ENCODE results near the gene OST4.

Gene OST4

GRCh38 chr2:27095427-27095744 lies 23.9 kb upstream of the OST4 start:
- no peaks in the 10 kb centered on the region for H3K36me3 ChIP-seq (ENCODE audit: insufficient read depth, low read length)
- no peaks in the 10 kb centered on the region for H3K9me3 ChIP-seq (ENCODE audit: low read depth, low read length)
- H3K4me3 ChIP-seq: no peak overlapping the region
- TF ChIP-seq POLR2AphosphoS5 (IDR thresholded peaks at IDR 0.05; ENCODE audit: borderline replicate concordance, low read depth, low read length) (no peak), FOXP2 (optimal IDR thresholded peaks at IDR 0.05; ENCODE audit: control extremely low read depth, extremely low read length, insufficient read depth) (no peak), EZH2 (IDR thresholded peaks at IDR 0.05) (no peak)
- DNase-seq (ENCODE audit: low read depth, low spot score): no peak
- H3K27ac ChIP-seq: no peak overlapping the region
- H3K9ac ChIP-seq (ENCODE audit: insufficient read length): no peak overlapping the region

GRCh38 chr2:27094353-27094984 lies 23.0 kb upstream of the OST4 start:
- Histone ChIP-seq H3K27ac (no peak overlapping the region), H3K9ac (ENCODE audit: insufficient read length) (no peak overlapping the region), H3K36me3 (ENCODE audit: insufficient read depth, low read length) (no peaks in the 10 kb centered on the region), H3K9me3 (ENCODE audit: low read depth, low read length) (no peaks in the 10 kb centered on the region), H3K4me3 (no peak overlapping the region)
- TF ChIP-seq FOXP2 (optimal IDR thresholded peaks at IDR 0.05; ENCODE audit: control extremely low read depth, extremely low read length, insufficient read depth): no peak
- TF ChIP-seq EZH2 (IDR thresholded peaks at IDR 0.05): no peak
- TF ChIP-seq POLR2AphosphoS5 (IDR thresholded peaks at IDR 0.05; ENCODE audit: borderline replicate concordance, low read depth, low read length): no peak
- no peak for DNase-seq (ENCODE audit: low read depth, low spot score)

DNA sequence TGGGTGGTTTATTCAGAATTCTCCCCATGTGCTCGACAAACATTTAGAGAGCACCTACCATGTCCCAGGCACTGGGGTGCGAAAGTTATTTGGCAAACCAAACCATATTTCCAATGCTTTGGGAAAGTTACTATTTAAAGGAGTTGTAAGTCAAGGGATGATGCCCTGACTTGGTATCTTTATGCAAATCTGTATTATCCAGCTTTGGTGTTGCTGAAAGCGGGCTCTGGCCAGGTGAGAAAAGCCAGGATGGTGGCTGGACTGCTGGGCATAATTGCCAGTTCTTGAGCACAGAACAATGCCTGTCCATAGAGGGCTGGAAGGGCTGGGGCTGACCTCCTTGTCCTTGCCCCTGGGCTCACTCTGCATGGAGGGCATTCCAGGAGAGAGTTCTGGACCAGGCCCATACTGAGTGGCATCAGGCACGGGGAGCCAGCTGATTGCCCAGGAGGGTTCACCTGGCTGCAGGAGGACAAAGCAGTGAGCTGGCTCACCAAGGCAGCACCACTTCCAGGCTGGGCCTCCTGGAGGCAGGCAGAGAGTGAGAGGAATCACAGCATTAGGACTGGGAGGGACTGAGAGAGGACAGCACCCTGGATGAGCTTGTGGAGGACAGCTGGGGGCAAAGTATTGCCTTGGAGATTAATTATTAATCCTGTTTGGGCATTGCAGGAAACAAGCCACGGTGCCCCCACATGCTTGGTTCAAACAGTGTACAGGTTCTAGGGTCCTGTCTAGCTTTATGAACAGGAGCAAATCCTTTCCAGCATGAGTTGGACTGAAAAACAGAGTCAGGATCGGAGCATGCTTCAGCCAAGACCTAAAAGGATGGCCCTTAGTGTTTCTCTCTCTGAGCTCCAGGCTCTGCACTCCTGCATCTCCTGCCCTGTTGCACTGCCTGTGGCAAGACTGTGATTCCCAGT lies 22.2 kb upstream of the OST4 start:
- Histone ChIP-seq H3K36me3 (ENCODE audit: insufficient read depth, low read length) (no peaks in the 10 kb centered on the region), H3K9me3 (ENCODE audit: low read depth, low read length) (no peaks in the 10 kb centered on the region), H3K9ac (ENCODE audit: insufficient read length) (no peak overlapping the region), H3K4me3 (no peak overlapping the region), H3K27ac (no peak overlapping the region)
- no peak for DNase-seq (ENCODE audit: low read depth, low spot score)
- no peak for TF ChIP-seq FOXP2 (optimal IDR thresholded peaks at IDR 0.05; ENCODE audit: control extremely low read depth, extremely low read length, insufficient read depth)

DNA sequence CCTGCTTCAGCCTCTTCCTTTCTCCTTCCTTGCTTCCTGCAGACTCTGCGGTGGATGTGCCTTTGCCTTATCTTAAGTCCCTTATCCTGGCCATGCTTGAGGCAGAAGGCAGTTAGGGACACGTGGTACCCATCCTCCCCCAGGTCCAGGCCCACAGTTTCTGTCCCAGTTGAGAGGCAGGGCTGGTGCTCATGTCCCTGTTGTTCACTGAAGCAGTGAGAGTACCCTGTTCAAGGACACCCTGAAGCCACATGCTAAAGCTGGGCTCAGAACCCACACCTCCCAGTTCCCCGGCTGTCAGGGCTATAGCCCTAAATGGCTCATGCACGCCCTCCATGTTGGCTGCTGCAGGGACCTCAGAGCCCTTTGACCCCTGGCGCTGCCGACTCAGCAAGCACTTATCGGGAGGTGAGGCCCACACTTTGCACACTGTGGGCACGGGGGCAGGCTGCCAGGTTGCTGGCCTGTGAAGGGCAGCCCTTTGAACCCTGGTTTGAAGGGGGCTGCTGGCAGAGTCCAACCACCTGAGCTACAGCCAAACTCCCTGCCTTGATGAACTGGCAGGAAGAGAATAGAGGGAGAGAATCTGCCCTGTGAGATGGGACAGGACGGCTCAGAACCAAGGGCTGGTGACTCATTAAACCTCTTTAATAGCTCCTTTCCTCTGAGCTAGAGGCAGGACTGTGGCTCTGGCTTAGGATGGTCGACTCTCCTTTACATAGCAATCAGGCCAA lies 21.4 kb upstream of the OST4 start:
- no peak for TF ChIP-seq EZH2 (IDR thresholded peaks at IDR 0.05)
- no peak for TF ChIP-seq FOXP2 (optimal IDR thresholded peaks at IDR 0.05; ENCODE audit: control extremely low read depth, extremely low read length, insufficient read depth)
- TF ChIP-seq POLR2AphosphoS5 (IDR thresholded peaks at IDR 0.05; ENCODE audit: borderline replicate concordance, low read depth, low read length): no peak
- H3K9me3 ChIP-seq (ENCODE audit: low read depth, low read length): no peaks in the 10 kb centered on the region

GRCh38 chr2:27091746-27092695 lies 20.6 kb upstream of the OST4 start:
- no peaks in the 10 kb centered on the region for H3K9me3 ChIP-seq (ENCODE audit: low read depth, low read length)
- no peak overlapping the region for H3K27ac ChIP-seq
- no peak for DNase-seq (ENCODE audit: low read depth, low spot score)
- TF ChIP-seq EZH2 (IDR thresholded peaks at IDR 0.05) (no peak), FOXP2 (optimal IDR thresholded peaks at IDR 0.05; ENCODE audit: control extremely low read depth, extremely low read length, insufficient read depth) (no peak), POLR2AphosphoS5 (IDR thresholded peaks at IDR 0.05; ENCODE audit: borderline replicate concordance, low read depth, low read length) (no peak)
- H3K9ac ChIP-seq (ENCODE audit: insufficient read length): no peak overlapping the region
- no peaks in the 10 kb centered on the region for H3K36me3 ChIP-seq (ENCODE audit: insufficient read depth, low read length)
- H3K4me3 ChIP-seq: no peak overlapping the region

More for the DNA sequence above, 21.4 kb upstream of the OST4 start:
- Histone ChIP-seq H3K27ac (no peak overlapping the region), H3K9ac (ENCODE audit: insufficient read length) (no peak overlapping the region), H3K4me3 (no peak overlapping the region), H3K36me3 (ENCODE audit: insufficient read depth, low read length) (no peaks in the 10 kb centered on the region)
- DNase-seq (ENCODE audit: low read depth, low spot score): no peak

- Histone ChIP-seq H3K9ac (ENCODE audit: insufficient read length) (no peak overlapping the region), H3K9me3 (ENCODE audit: low read depth, low read length) (no peaks in the 10 kb centered on the region), H3K4me3 (peak overlapping the region; percentile 45; the same call in 1 of the 2 replicates), H3K36me3 (ENCODE audit: insufficient read depth, low read length) (no peaks in the 10 kb centered on the region), H3K27ac (no peak overlapping the region)
- TF ChIP-seq EZH2 (IDR thresholded peaks at IDR 0.05): no peak
- no peak for TF ChIP-seq POLR2AphosphoS5 (IDR thresholded peaks at IDR 0.05; ENCODE audit: borderline replicate concordance, low read depth, low read length)
- TF ChIP-seq FOXP2 (optimal IDR thresholded peaks at IDR 0.05; ENCODE audit: control extremely low read depth, extremely low read length, insufficient read depth): no peak
- DNase-seq (ENCODE audit: low read depth, low spot score): no peak
These were observed 17.9 kb upstream of the OST4 start for GRCh38 chr2:27089111-27089954.

DNA sequence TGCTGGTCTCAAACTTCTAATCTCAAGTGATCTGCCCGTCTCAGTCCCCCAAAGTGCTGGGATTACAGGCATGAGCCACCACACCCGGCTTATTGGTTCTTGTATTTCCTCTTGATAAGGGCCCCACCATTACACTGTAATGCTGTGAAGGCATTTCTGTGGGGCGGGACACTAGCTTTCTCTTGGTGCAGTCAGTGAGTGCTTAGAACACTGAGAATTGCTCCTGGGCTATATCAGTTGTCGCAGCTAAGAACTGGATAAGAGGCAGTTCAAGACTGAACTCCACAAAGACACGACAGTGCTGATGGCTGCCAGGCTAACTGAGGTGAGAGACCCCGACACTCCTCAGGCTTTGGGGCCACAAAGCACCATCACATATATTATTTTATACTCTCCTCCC lies 17.2 kb upstream of the OST4 start:
- Histone ChIP-seq H3K4me3 (peak overlapping the region; percentile 45), H3K36me3 (ENCODE audit: insufficient read depth, low read length) (no peaks in the 10 kb centered on the region), H3K27ac (no peak overlapping the region), H3K9ac (ENCODE audit: insufficient read length) (peak overlapping the region; percentile 47), H3K9me3 (ENCODE audit: low read depth, low read length) (no peaks in the 10 kb centered on the region)
- TF ChIP-seq EZH2 (IDR thresholded peaks at IDR 0.05): no peak
- no peak for TF ChIP-seq POLR2AphosphoS5 (IDR thresholded peaks at IDR 0.05; ENCODE audit: borderline replicate concordance, low read depth, low read length)
- no peak for TF ChIP-seq FOXP2 (optimal IDR thresholded peaks at IDR 0.05; ENCODE audit: control extremely low read depth, extremely low read length, insufficient read depth)
- DNase-seq (ENCODE audit: low read depth, low spot score): no peak
